K562 (cell line): ENCODE measurements around the gene SCYL1. TPM values are rescaled to one million over a fixed set of nuclear protein-coding genes. Genes with fewer than 3 reads are reported as not detected.
A peak's percentile ranks its signal among the peaks of the same experiment; 100 is the strongest.

Source experiments
- ATAC-seq: fragments of 200-7000 bp; cut with Tn5 transposase; 3 replicates; pipeline ENCODE4 v1.9.1; 2020; ENCODE audit warnings: moderate library complexity
- BruUV-seq: library from RNA; stranded (reverse); fragments of 400-500 nt; replicated peaks from 2 replicates; lab custom pipeline; 2021; lab: Mats Ljungman, UMichigan
- CTCF ChIA-PET: fragments of 300-600 bp; formaldehyde crosslinking; extraction: SDS; loops from one replicate; lab custom pipeline; 2021; ENCODE audit warnings: low intra/inter-chr PET ratio; lab: Yijun Ruan, JAX
- POLR2A ChIA-PET: fragments of 300-600, 350-650 bp; sonication (Branson Sonifier 250); formaldehyde crosslinking; extraction: SDS; loops from one replicate; lab custom pipeline; 2021; ENCODE audit warnings: antibody characterized with exemption, inconsistent platforms; lab: Yijun Ruan, JAX
- DNase-seq, 4 experiments: peaks; one replicate each; pipeline versions ENCODE4 v3.0.0 to v3.0.0-alpha.2; 2011 to 2018; ENCODE audit warnings: low spot score in 3 of 4, mixed read lengths in 3 of 4; ENCODE audit errors: extremely low read depth in 1 of 4
- FAIRE-seq: peaks from 2 replicates; lab custom pipeline; 2011; peaks lifted over from hg19 to GRCh38; lab: Jason Lieb, UNC
- H2AFZ ChIP-seq: 2 replicates; pipeline ENCODE4 v1.6.0; 2011; ENCODE audit warnings: low read depth, low read length, control low read depth, inconsistent platforms
- H3K27ac ChIP-seq: fragments of 200-600 bp; 3 replicates; pipeline ENCODE4 v1.8.0; 2011; ENCODE audit warnings: low read depth, mild to moderate bottlenecking, control low read depth, inconsistent platforms, low read length, moderate library complexity, mixed read lengths; ENCODE audit errors: extremely low read depth
- H3K27me3 ChIP-seq, 2 experiments: fragments of 300-600 bp in 1 of 2; 2 replicates in 1 of 2; 3 replicates in 1 of 2; pipeline versions ENCODE4 v1.6.0 to v1.8.0; 2011; ENCODE audit warnings: inconsistent platforms in 2 of 2, low read length in 2 of 2, mild to moderate bottlenecking in 1 of 2, mixed read lengths in 1 of 2, moderate library complexity in 1 of 2; ENCODE audit not compliant: control insufficient read depth in 2 of 2, insufficient read depth in 2 of 2
- H3K36me3 ChIP-seq: fragments of 300-600 bp; 3 replicates; pipeline ENCODE4 v1.8.0; 2011; ENCODE audit warnings: mild to moderate bottlenecking, low read length, inconsistent platforms; ENCODE audit not compliant: control insufficient read depth, insufficient read depth
- H3K4me1 ChIP-seq, 2 experiments: fragments of 200-600 bp in 1 of 2; replicated peaks in 1 of 2; 2 replicates in 1 of 2; 3 replicates in 1 of 2; pipeline versions ENCODE4 v1.5.1 to v1.8.0; 2011; ENCODE audit warnings: inconsistent platforms in 2 of 2, low read length in 2 of 2, mild to moderate bottlenecking in 1 of 2, mixed read lengths in 1 of 2, moderate library complexity in 1 of 2; ENCODE audit not compliant: control insufficient read depth in 2 of 2, insufficient read depth in 2 of 2
- H3K4me2 ChIP-seq: 2 replicates; pipeline ENCODE4 v1.6.1; 2011; ENCODE audit warnings: low read length, control low read depth, inconsistent platforms, mixed read lengths; ENCODE audit not compliant: insufficient read depth
- H3K4me3 ChIP-seq: fragments of 200-600 bp; sonication (generic), shearing (Covaris generic); 2 replicates; pipeline ENCODE4 v1.5.1; 2016; ENCODE audit warnings: control low read depth, inconsistent platforms
- H3K79me2 ChIP-seq: fragments of 200-600 bp; 3 replicates; pipeline ENCODE4 v1.8.0; 2011; ENCODE audit warnings: low read length, inconsistent platforms; ENCODE audit not compliant: control insufficient read depth, insufficient read depth
- H3K9ac ChIP-seq, 2 experiments: 2 replicates each; pipeline versions ENCODE4 v1.6.0 to v1.6.1; 2011; ENCODE audit warnings: low read depth in 2 of 2, low read length in 2 of 2, control low read depth in 1 of 2, inconsistent platforms in 1 of 2, mild to moderate bottlenecking in 1 of 2, mixed read lengths in 1 of 2; ENCODE audit not compliant: insufficient read depth in 1 of 2
- H3K9me1 ChIP-seq: one replicate; pipeline ENCODE4 v1.6.0; 2011; ENCODE audit warnings: inconsistent platforms, mild to moderate bottlenecking, low read length, moderate library complexity; ENCODE audit not compliant: control insufficient read depth, insufficient read depth
- H3K9me3 ChIP-seq: replicated peaks from 2 replicates; pipeline ENCODE4 v1.5.1; 2011; ENCODE audit warnings: low read depth, low read length, inconsistent platforms; ENCODE audit not compliant: control insufficient read depth, insufficient read depth
- H4K20me1 ChIP-seq: replicated peaks from 2 replicates; pipeline ENCODE4 v1.6.1; 2011; ENCODE audit warnings: low read length, inconsistent platforms, mixed read lengths; ENCODE audit not compliant: control insufficient read depth, insufficient read depth
- FIP1L1 ChIP-seq: fragments of 200-400 bp; formaldehyde crosslinking; IDR thresholded peaks from 2 replicates; pipeline ENCODE4 v1.6.1; 2018; ENCODE audit warnings: mild to moderate bottlenecking, low read depth, low read length; ENCODE audit not compliant: poor library complexity, severe bottlenecking
- NRF1 ChIP-seq, 2 experiments: fragments of 450-650 bp; IDR thresholded peaks in 1 of 2; conservative IDR thresholded peaks in 1 of 2; 2 replicates each; pipeline ENCODE4 v1.6.1; 2014; ENCODE audit warnings: mild to moderate bottlenecking in 2 of 2
- PBX2 ChIP-seq, 2 experiments: IDR thresholded peaks in 1 of 2; conservative IDR thresholded peaks in 1 of 2; 2 replicates each; pipeline ENCODE4 v1.6.1; 2016; ENCODE audit warnings: low read depth in 2 of 2, mild to moderate bottlenecking in 1 of 2, missing compliant biosample characterization in 1 of 2, missing genetic modification characterization in 1 of 2, moderate library complexity in 1 of 2
- RBBP5 ChIP-seq: fragments of 200-600 bp; sonication (generic); IDR thresholded peaks from 2 replicates; pipeline ENCODE4 v1.6.1; 2012; ENCODE audit warnings: borderline replicate concordance, mild to moderate bottlenecking, low read length, control low read depth, inconsistent platforms; ENCODE audit not compliant: insufficient read depth, poor library complexity, severe bottlenecking
- WGBS: fragments of 100-300 bp; shearing (Covaris generic); methylation state at CpG from one replicate; pipeline ENCODE4 v1.1.6; 2016; ENCODE audit warnings: low coverage, mixed read lengths; ENCODE audit not compliant: insufficient coverage; ENCODE audit errors: missing lambda C conversion rate; 5-methylcytosine and 5-hydroxymethylcytosine counted together
- in situ Hi-C: fragments of 300-500 bp; cut with MboI; formaldehyde crosslinking; loops from 4 replicates; pipeline ENCODE4 v1.15.0; 2018; ENCODE audit warnings: inconsistent platforms, mixed read lengths
- intact Hi-C: fragments of 100-400 bp; cut with micrococcal nuclease; formaldehyde crosslinking; loops from 2 replicates; pipeline ENCODE4 v1.14.2; 2022
- polyA plus RNA-seq, 8 experiments: library from polyadenylated mRNA; depleted of rRNA in 4 of 8; stranded (reverse) in 5 of 8; unstranded in 3 of 8; fragments of >200 nt; fragmentation: Nextera tagmentation in 2 of 8; fragmentation: Illumina TruSeq in 1 of 8; extraction: Ambion mirVana in 2 of 8; extraction: Trizol in 1 of 8; gene quantifications; 2 replicates each; pipeline versions ENCODE4 v1.2.1 to v1.2.3, GENCODE V29; 2011 to 2014; ENCODE audit warnings: inconsistent platforms in 1 of 8, missing spikeins in 1 of 8
- total RNA-seq, 7 experiments: library from RNA; depleted of rRNA in 6 of 7; stranded (reverse); fragments of >200 nt in 6 of 7; fragmentation: Illumina TruSeq in 2 of 7; extraction: Trizol in 2 of 7; gene quantifications; 2 replicates each; pipeline versions ENCODE4 v1.2.1 to v1.2.3, GENCODE V29; 2011 to 2021; ENCODE audit warnings: low replicate concordance in 1 of 7

The SCYL1 gene
- total and polyA plus RNA-seq, 9 of the 15 experiments (the other 6 are each of a cell fraction or from before 2014, with no cell fraction given), result 1.9 to 145 (median 57.6) TPM

- CTCF ChIA-PET, result no interaction called here
- intact Hi-C loops (no loop called here), in situ Hi-C loops (no loop called here)
- TF ChIP-seq FIP1L1 (peak; percentile 33), RBBP5 (peak; percentile 48), PBX2 (CRISPR knock-in tag; IDR thresholded peaks at IDR 0.05; ENCODE audit: low read depth) (no peak), PBX2 (tag; conservative IDR thresholded peaks at IDR 0.05; ENCODE audit: low read depth) (no peak), NRF1 (conservative IDR thresholded peaks at IDR 0.05 in 1 of 2, IDR thresholded peaks at IDR 0.05 in 1 of 2) (0 out of 4 replicates have a peak, but pooled peaks of 1 of the 2 experiments have one; percentile 5)
- H3K27ac ChIP-seq, result peak overlapping the region; percentile 65; the same call in 2 of the 3 replicates
- DNase-seq (no peak), FAIRE-seq (no peak), ATAC-seq (no peak)
- POLR2A ChIA-PET, result interaction anchor here (0.5 to 1.5 kb wide), 5 partner anchors 14 to 131 kb away, joined by 3 to 8 read pairs (median 3); partner anchors contain the start of gene NEAT1
- H3K9me1 ChIP-seq, result no peaks in the 10 kb centered on the region
- H3K4me1 ChIP-seq, result peaks cover 60 to 85% of the 10 kb centered on the region in 2 experiments
- no peaks in the 10 kb centered on the region for H3K36me3 ChIP-seq
- H3K9ac ChIP-seq, result peak overlapping the region in 1 of 2 experiments; percentile 88; a peak in 2 of 4 replicates
- H4K20me1 ChIP-seq, result 0 out of 2 replicates have a peak, but pooled peaks cover 8% of the 10 kb centered on the region
- H3K27me3 ChIP-seq, result no peaks in the 10 kb centered on the region
- H3K9me3 ChIP-seq, result no peaks in the 10 kb centered on the region
- WGBS, result 83% methylated on average over 18 of the region's 27 CpGs
- H3K4me3 ChIP-seq, result peak overlapping the region; percentile 40
- H2AFZ ChIP-seq, result peak overlapping the region; percentile 71
- no peaks in the 10 kb centered on the region for H3K79me2 ChIP-seq
- BruUV-seq, result no TSS peak
- H3K4me2 ChIP-seq, result peak overlapping the region; percentile 72
These were observed 29.4 kb downstream of the SCYL1 start for GRCh38 chr11:65554057-65554818.
